SH-SY5Y (cell line): ENCODE results near the gene RTN4.

Experiments
- GATA2 ChIP-seq: IDR thresholded peaks from 2 replicates; pipeline ENCODE4 v1.6.1; 2011; ENCODE audit warnings: mild to moderate bottlenecking, low read depth, low read length
- GATA3 ChIP-seq: IDR thresholded peaks from 2 replicates; pipeline ENCODE4 v1.6.1; 2011; ENCODE audit warnings: low read depth, mild to moderate bottlenecking, low read length, moderate library complexity

GRCh38 chr2:55030766-55031165, 19.5 kb downstream of the RTN4 start:
- TF ChIP-seq GATA2 (no peak), GATA3 (no peak)
